Natural killer cell (primary cell): Measurements from ENCODE around the gene DPYSL5. TPM values are rescaled to one million over a fixed set of nuclear protein-coding genes. Genes with fewer than 3 reads are reported as not detected.

Experiments used
- ATAC-seq, 3 donors: fragments of 150-1000 bp in 2 of 3; fragments of 200-7000 bp in 1 of 3; cut with Tn5 transposase; 1 replicate in 1 of 3; 2 replicates in 2 of 3; pipeline ENCODE4 v1.10.0; 2021; ENCODE audit warnings: mild to moderate bottlenecking in 2 of 3, moderate library complexity in 2 of 3
- DNase-seq, 2 donors: peaks; one replicate each; pipeline versions ENCODE4 v3.0.0 to v3.0.0-alpha.2; 2013 to 2021; ENCODE audit warnings: mixed read lengths in 1 of 2
- H3K27ac ChIP-seq: one replicate; pipeline ENCODE4 v1.5.1; 2013; ENCODE audit warnings: mild to moderate bottlenecking, low read length
- H3K27me3 ChIP-seq: one replicate; pipeline ENCODE4 v1.6.1; 2013; ENCODE audit warnings: low read length; ENCODE audit not compliant: control insufficient read depth, insufficient read depth
- H3K36me3 ChIP-seq: one replicate; pipeline ENCODE4 v1.6.1; 2013; ENCODE audit warnings: low read length; ENCODE audit not compliant: control insufficient read depth, insufficient read depth
- H3K4me1 ChIP-seq: one replicate; pipeline ENCODE4 v1.6.1; 2013; ENCODE audit warnings: low read length; ENCODE audit not compliant: control insufficient read depth, insufficient read depth
- H3K4me3 ChIP-seq: one replicate; pipeline ENCODE4 v1.5.1; 2013; ENCODE audit warnings: low read length
- H3K9me3 ChIP-seq: one replicate; pipeline ENCODE4 v1.6.1; 2013; ENCODE audit warnings: low read length; ENCODE audit not compliant: control insufficient read depth, insufficient read depth
- H3K27ac Mint-ChIP-seq, 2 donors: one replicate each; pipeline ENCODE4 v1.8.0; 2022; ENCODE audit warnings: mild to moderate bottlenecking in 2 of 2, mixed read lengths in 2 of 2, moderate library complexity in 1 of 2
- H3K27me3 Mint-ChIP-seq, 2 donors: one replicate each; pipeline ENCODE4 v1.8.0; 2022; ENCODE audit warnings: low read depth in 2 of 2, mixed read lengths in 2 of 2
- H3K36me3 Mint-ChIP-seq: one replicate; pipeline ENCODE4 v1.8.0; 2022; ENCODE audit warnings: mixed read lengths
- H3K4me1 Mint-ChIP-seq, 2 donors: one replicate each; pipeline ENCODE4 v1.8.0; 2022; ENCODE audit warnings: mixed read lengths in 2 of 2
- H3K4me3 Mint-ChIP-seq: one replicate; pipeline ENCODE4 v1.8.0; 2022; ENCODE audit warnings: mild to moderate bottlenecking, moderate library complexity, mixed read lengths
- H3K9me3 Mint-ChIP-seq, 2 donors: one replicate each; pipeline ENCODE4 v1.8.0; 2022; ENCODE audit warnings: mixed read lengths in 2 of 2
- CTCF ChIP-seq: fragments of 200-600 bp; IDR thresholded peaks from one replicate; pipeline ENCODE4 v1.8.0; 2022; ENCODE audit warnings: antibody characterized with exemption
- WGBS: methylation state at CpG from one replicate; pipeline ENCODE4 v1.1.7; 2013; ENCODE audit warnings: missing lambda C conversion rate; ENCODE audit not compliant: insufficient coverage; 5-methylcytosine and 5-hydroxymethylcytosine counted together
- intact Hi-C: fragments of 100-400 bp; cut with micrococcal nuclease; formaldehyde crosslinking; loops from one replicate; pipeline ENCODE4 v1.14.2; 2022
- total RNA-seq, 4 donors: library from RNA; stranded (reverse); fragments of 120-200 nt in 1 of 4; gene quantifications; one replicate each; pipeline versions ENCODE4 v1.2.3 to v1.2.4, GENCODE V29; 2013 to 2022

Gene DPYSL5, protein sequence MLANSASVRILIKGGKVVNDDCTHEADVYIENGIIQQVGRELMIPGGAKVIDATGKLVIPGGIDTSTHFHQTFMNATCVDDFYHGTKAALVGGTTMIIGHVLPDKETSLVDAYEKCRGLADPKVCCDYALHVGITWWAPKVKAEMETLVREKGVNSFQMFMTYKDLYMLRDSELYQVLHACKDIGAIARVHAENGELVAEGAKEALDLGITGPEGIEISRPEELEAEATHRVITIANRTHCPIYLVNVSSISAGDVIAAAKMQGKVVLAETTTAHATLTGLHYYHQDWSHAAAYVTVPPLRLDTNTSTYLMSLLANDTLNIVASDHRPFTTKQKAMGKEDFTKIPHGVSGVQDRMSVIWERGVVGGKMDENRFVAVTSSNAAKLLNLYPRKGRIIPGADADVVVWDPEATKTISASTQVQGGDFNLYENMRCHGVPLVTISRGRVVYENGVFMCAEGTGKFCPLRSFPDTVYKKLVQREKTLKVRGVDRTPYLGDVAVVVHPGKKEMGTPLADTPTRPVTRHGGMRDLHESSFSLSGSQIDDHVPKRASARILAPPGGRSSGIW
- not detected for total RNA-seq
- total RNA-seq (2013): not detected

DNA sequence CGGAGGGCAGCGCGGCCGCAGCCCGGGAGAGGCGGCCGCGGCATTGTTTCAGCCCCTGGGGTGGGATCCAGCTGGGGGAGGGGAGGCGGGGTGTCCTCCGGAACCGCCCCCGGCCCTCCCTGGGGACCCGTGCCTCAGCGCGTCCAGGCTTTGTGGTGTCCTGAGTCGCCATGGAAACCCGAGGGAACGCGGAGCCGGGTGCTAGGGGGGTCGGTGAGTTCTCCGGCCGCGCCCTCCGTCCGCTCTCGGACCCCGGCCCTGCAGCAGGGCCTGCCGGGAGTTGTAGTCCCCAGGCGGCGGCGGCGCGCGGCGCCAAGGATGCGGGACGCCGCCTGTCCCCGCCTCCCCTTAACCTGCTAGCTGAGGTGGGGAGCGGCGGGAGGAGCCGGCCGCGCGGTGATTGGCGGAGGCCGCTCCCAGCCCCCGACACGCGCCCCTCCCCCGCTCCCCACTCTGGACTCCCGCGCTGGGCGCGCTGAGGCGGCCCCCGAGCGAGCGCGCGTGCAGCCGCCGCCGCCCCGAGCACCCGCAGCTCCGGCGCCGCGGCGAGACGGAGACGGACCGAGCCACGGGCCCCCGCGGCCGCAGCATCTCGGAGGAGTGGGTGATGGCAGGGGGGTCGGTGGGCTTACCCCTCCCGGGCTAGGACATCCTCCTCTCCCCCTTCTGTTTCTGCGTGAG is at the start of gene DPYSL5:
DPYSL5 (plus strand) TSS at position 478 of the 681 bp plus-strand sequence. CDS start 50,368 bp downstream, outside the sequence.
- ATAC-seq: peak in 1 of 3 donors; percentile 23

GRCh38 chr2:26801328-26801727 is 46.6 kb upstream of the DPYSL5 start:
- H3K9me3 Mint-ChIP-seq: no peaks in the 10 kb centered on the region
- no peak overlapping the region for H3K4me3 Mint-ChIP-seq
- no peak for TF ChIP-seq CTCF
- Histone ChIP-seq H3K4me3 (no peak overlapping the region), H3K27me3 (no peaks in the 10 kb centered on the region), H3K27ac (no peak overlapping the region), H3K9me3 (no peaks in the 10 kb centered on the region), H3K4me1 (no peaks in the 10 kb centered on the region), H3K36me3 (no peaks in the 10 kb centered on the region)
- H3K27me3 Mint-ChIP-seq: no peaks in the 10 kb centered on the region
- ATAC-seq (no peak), DNase-seq (no peak)
- no peaks in the 10 kb centered on the region for H3K4me1 Mint-ChIP-seq
- no peaks in the 10 kb centered on the region for H3K36me3 Mint-ChIP-seq
- WGBS: 93% methylated on average over 4 of the region's 4 CpGs
- intact Hi-C loops: no loop called here
- no peak overlapping the region for H3K27ac Mint-ChIP-seq

More for the DNA sequence above, at the start of gene DPYSL5:
- peak in 1 of 2 donors; percentile 28 for DNase-seq
- Mint-ChIP-seq H3K27ac (no peak within 1 kb of the TSS), H3K4me1 (peaks cover 0 to 13% of the 10 kb centered on the region in 2 donors), H3K9me3 (no peaks in the 10 kb centered on the region), H3K4me3 (peak within 1 kb of the TSS; percentile 52), H3K36me3 (no peaks in the 10 kb centered on the region), H3K27me3 (peaks cover 40 to 43% of the 10 kb centered on the region in 2 donors)
- Histone ChIP-seq H3K27me3 (peaks cover 48% of the 10 kb centered on the region), H3K4me1 (peaks cover 28% of the 10 kb centered on the region), H3K36me3 (no peaks in the 10 kb centered on the region), H3K27ac (no peak within 1 kb of the TSS), H3K4me3 (no peak within 1 kb of the TSS), H3K9me3 (no peaks in the 10 kb centered on the region)
- intact Hi-C loops: loop anchor here (10.0 kb wide), 2 partner anchors 77 to 437 kb away; partner anchors contain the start of gene TRIM54
- no peak for TF ChIP-seq CTCF
- WGBS: under 1% methylated on average over 82 of the region's 83 CpGs

GRCh38 chr2:26801796-26802195 is 46.1 kb upstream of the DPYSL5 start:
- H3K27me3 Mint-ChIP-seq: no peaks in the 10 kb centered on the region
- H3K27ac Mint-ChIP-seq: no peak overlapping the region
- H3K4me1 ChIP-seq: no peaks in the 10 kb centered on the region
- H3K4me3 Mint-ChIP-seq: no peak overlapping the region
- H3K4me3 ChIP-seq: no peak overlapping the region
- H3K9me3 ChIP-seq: no peaks in the 10 kb centered on the region
- H3K27ac ChIP-seq: no peak overlapping the region
- DNase-seq: no peak
- no peak for ATAC-seq
- H3K36me3 Mint-ChIP-seq: no peaks in the 10 kb centered on the region
- no peaks in the 10 kb centered on the region for H3K9me3 Mint-ChIP-seq
- intact Hi-C loops: no loop called here
- 98% methylated on average over 7 of the region's 7 CpGs for WGBS
- no peaks in the 10 kb centered on the region for H3K4me1 Mint-ChIP-seq
- no peak for TF ChIP-seq CTCF
- no peaks in the 10 kb centered on the region for H3K27me3 ChIP-seq
- no peaks in the 10 kb centered on the region for H3K36me3 ChIP-seq
